Measurements from ENCODE around the gene C19orf33. TPM values are rescaled to one million over a fixed set of nuclear protein-coding genes. Genes with fewer than 3 reads are reported as not detected.
"Not testable (repeated sequence)": the region's sequence is repeated elsewhere in the genome, so short reads cannot be mapped to it uniquely, and the experiment has no call there.

C19orf33 gene
- total RNA-seq, 1 experiment from 2014 or later = 135 TPM

GRCh38 chr19:38255383-38256014, 48.6 kb upstream of the C19orf33 start:
- no peak overlapping the region for H3K27ac ChIP-seq (ENCODE audit: low read depth, low read length)
- no peak overlapping the region for H3K4me2 ChIP-seq (ENCODE audit: low read length)
- ChIA-PET CTCF (interaction anchor here (1.5 kb wide), 1 partner anchor 11 kb away, joined by 3 read pairs; no protein-coding TSS in a partner anchor), POLR2A (no interaction called here), RAD21 (ENCODE audit: low non-redundant PET in 1 of 2, low total read pairs in 2 of 2, uncharacterized antibody in 2 of 2, unreplicated experiment in 2 of 2) (interaction anchor here in 1 of 2 experiments (0.7 kb wide), 1 partner anchor 27 kb away, joined by 4 read pairs; no protein-coding TSS in a partner anchor)
- DNase-seq (ENCODE audit: low read depth, low spot score) (no peak), ATAC-seq (no peak)
- no peaks in the 10 kb centered on the region for H3K36me3 ChIP-seq (ENCODE audit: control insufficient read depth in 1 of 2, insufficient read depth in 2 of 2, low read length in 2 of 2)
- H3K4me1 ChIP-seq (ENCODE audit: control insufficient read depth in 1 of 2, insufficient read depth in 2 of 2, low read length in 2 of 2) = peaks cover 0 to 14% of the 10 kb centered on the region in 2 experiments; a peak in 1 of 4 replicates
- H3K9me2 ChIP-seq (ENCODE audit: insufficient read depth) = no peaks in the 10 kb centered on the region
- no peaks in the 10 kb centered on the region for H4K20me1 ChIP-seq (ENCODE audit: insufficient read depth)
- no peaks in the 10 kb centered on the region for H3K9me3 ChIP-seq (ENCODE audit: control insufficient read depth in 1 of 2, insufficient read depth in 1 of 2, low read depth in 1 of 2, low read length in 2 of 2)
- H3K79me2 ChIP-seq (ENCODE audit: insufficient read depth, low read length) = no peaks in the 10 kb centered on the region
- no peak overlapping the region for H3K9ac ChIP-seq (ENCODE audit: low read length)
- intact Hi-C loops (cut with micrococcal nuclease) = no loop called here
- H3K4me3 ChIP-seq (replicated peaks in 1 of 2; ENCODE audit: low read depth in 1 of 2, low read length in 2 of 2) = no peak overlapping the region
- H2AFZ ChIP-seq (ENCODE audit: low read depth, low read length, poor library complexity, severe bottlenecking) = no peak overlapping the region
- no TSS peak for BruUV-seq (replicated peaks)
- no peaks in the 10 kb centered on the region for H3K27me3 ChIP-seq (ENCODE audit: insufficient read depth, low read length)
- no peak for TF ChIP-seq ZBTB33 (IDR thresholded peaks at IDR 0.05; ENCODE audit: extremely low read depth, insufficient replicate concordance, low read length)
- TF ChIP-seq SRF (IDR thresholded peaks at IDR 0.05; ENCODE audit: low read depth) = no peak
- no peak for TF ChIP-seq RAD21 (IDR thresholded peaks at IDR 0.05; ENCODE audit: low read depth)
- TF ChIP-seq POLR2AphosphoS5 (IDR thresholded peaks at IDR 0.05; ENCODE audit: low read depth, low read length) = no peak

- H4K20me1 ChIP-seq (ENCODE audit: insufficient read depth); H3K4me3 ChIP-seq (replicated peaks in 1 of 2; ENCODE audit: low read depth in 1 of 2, low read length in 2 of 2); BruUV-seq (replicated peaks); H3K4me2 ChIP-seq (ENCODE audit: low read length); ATAC-seq; intact Hi-C loops (cut with micrococcal nuclease); H3K9me2 ChIP-seq (ENCODE audit: insufficient read depth); DNase-seq (ENCODE audit: low read depth, low spot score); H2AFZ ChIP-seq (ENCODE audit: low read depth, low read length, poor library complexity, severe bottlenecking); H3K27me3 ChIP-seq (ENCODE audit: insufficient read depth, low read length); H3K27ac ChIP-seq (ENCODE audit: low read depth, low read length); H3K36me3 ChIP-seq (ENCODE audit: control insufficient read depth in 1 of 2, insufficient read depth in 2 of 2, low read length in 2 of 2); H3K9me3 ChIP-seq (ENCODE audit: control insufficient read depth in 1 of 2, insufficient read depth in 1 of 2, low read depth in 1 of 2, low read length in 2 of 2); H3K9ac ChIP-seq (ENCODE audit: low read length); POLR2A ChIA-PET: not testable (repeated sequence)
- CTCF ChIA-PET = interaction anchor here (0.7 kb wide), 1 partner anchor 165 kb away, joined by 3 read pairs; no protein-coding TSS in a partner anchor
- H3K79me2 ChIP-seq (ENCODE audit: insufficient read depth, low read length) = peaks cover 25% of the 10 kb centered on the region
- H3K4me1 ChIP-seq (ENCODE audit: control insufficient read depth in 1 of 2, insufficient read depth in 2 of 2, low read length in 2 of 2) = peaks cover 25 to 38% of the 10 kb centered on the region in 2 experiments
- RAD21 ChIA-PET (ENCODE audit: low non-redundant PET in 1 of 2, low total read pairs in 2 of 2, uncharacterized antibody in 2 of 2, unreplicated experiment in 2 of 2) = interaction anchor here in 1 of 2 experiments (0.7 kb wide), 1 partner anchor 148 kb away, joined by 6 read pairs; no protein-coding TSS in a partner anchor
Measured at GRCh38 chr19:38261942-38262341, 42.1 kb upstream of the C19orf33 start.
